ENCODE data around the gene PDCD1LG2.
"Not testable (repeated sequence)": the region's sequence is repeated elsewhere in the genome, so short reads cannot be mapped to it uniquely, and the experiment has no call there.

Gene PDCD1LG2

GRCh38 chr9:5493679-5494511 lies 16.4 kb upstream of the PDCD1LG2 start:
- DNase-seq (ENCODE audit: low spot score): peak; percentile 43

DNA sequence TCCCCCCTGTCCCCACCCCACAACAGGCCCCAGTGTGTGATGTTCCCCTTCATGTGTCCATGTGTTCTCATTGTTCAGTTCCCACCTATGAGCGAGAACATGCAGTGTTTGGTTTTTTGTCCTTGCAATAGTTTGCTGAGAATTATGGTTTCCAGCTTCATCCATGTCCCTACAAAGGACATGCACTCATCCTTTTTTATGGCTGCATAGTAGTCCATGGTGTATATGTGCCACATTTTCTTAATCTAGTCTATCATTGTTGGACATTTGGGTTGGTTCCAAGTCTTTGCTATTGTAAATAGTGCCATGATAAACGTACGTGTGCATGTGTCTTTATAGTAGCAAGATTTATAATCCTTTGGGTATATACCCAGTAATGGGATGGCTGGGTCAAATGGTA lies 15.6 kb upstream of the PDCD1LG2 start:
- DNase-seq (ENCODE audit: low spot score): not testable (repeated sequence)

DNA sequence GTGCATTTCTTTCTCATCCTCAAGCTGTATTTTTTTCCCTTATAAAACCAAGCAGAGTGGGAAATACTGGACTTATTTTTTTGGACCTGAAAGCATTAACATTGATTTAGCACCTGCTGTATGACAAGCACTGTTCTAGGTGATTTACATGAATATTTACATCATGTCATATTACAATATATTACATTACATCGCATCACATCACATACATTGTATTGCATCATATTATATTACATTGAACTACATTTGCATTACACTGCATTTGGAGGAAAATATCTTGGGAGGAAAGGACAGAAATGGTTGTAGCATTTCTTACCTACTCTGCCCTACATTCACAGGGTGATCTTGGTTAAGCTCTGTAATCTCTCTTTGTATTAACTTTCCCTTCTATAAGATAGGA lies 11.2 kb upstream of the PDCD1LG2 start:
- no peak for DNase-seq (ENCODE audit: low spot score)

- peak; percentile 50 for DNase-seq (ENCODE audit: low spot score)
Observed at GRCh38 chr9:5499889-5500398, 10.4 kb upstream of the PDCD1LG2 start.

DNA sequence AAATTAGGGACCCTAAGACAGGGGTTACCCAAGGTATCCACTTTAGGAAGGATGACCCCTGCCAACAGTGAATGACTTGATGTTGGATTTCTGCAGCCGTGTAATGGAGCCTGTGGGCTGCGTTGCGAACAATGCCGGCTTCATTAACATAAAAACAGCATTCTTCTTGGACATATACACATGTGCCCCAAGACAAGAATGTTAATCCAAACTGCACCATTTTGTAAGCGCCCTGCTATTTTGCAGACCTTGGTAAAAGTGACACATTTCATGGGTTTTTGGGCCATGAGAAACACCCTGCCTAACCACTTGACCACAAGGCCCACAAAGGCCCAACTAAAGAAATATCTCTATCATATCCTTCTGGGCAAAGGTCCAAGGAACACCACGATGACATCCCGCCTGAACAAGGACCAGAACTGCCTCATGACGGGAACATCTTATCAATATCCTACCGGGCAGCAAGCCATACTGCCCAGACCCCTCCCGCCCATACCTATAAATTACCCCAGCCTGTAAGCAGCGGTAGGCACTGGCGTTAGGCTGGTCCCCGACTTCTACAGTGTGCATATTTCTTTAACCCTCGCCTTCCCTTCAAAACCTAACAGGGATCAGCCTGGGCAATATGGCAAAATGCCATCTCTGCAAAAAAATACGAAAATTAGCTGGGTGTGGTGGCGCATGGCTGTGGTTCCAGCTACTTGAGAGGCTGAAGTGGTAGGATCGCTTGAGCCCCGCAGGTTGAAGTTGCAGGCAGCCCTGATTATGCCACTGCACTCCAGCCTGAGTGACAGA lies 9.7 kb upstream of the PDCD1LG2 start:
- peak; percentile 39 for DNase-seq (ENCODE audit: low spot score)

DNA sequence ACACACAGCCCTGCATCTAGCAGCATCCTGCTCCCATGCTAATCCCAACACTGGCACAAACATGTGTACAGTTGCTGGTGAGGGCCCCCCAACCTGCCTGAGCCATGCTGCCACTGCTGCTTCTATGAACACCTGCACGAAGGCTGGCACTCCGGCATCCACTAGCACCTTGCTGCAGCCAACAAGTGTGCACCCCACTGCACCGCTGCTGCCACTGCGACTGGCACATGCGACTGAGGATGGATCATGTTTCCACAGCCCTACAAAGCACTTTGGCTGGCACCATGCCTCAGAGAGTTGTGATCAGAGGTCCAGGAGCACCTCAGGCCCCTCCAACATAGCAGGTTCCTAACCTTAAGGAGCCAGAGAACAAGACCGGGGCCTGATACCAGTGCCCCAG lies 7.8 kb upstream of the PDCD1LG2 start:
- DNase-seq (ENCODE audit: low spot score): no peak

DNA sequence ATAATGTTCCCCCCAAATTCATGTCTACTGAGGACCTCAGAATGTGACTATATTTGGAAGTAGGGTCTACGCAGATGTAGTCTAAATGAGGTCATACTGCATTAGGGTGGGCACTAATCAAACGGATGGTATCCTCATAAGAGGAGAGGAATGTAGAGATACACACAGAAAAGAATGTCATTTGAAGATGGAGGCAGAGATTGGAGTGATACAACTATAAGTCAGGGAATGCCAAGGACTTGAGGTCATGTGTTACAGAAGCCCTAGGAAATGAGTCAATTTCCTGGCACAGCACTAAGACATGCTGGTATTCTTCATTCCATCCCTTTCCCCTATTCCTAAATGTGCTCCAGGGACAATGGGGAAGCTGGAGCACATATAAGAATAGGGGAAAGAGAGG lies 758 bp upstream of the PDCD1LG2 start:
- DNase-seq (ENCODE audit: low spot score): no peak

DNA sequence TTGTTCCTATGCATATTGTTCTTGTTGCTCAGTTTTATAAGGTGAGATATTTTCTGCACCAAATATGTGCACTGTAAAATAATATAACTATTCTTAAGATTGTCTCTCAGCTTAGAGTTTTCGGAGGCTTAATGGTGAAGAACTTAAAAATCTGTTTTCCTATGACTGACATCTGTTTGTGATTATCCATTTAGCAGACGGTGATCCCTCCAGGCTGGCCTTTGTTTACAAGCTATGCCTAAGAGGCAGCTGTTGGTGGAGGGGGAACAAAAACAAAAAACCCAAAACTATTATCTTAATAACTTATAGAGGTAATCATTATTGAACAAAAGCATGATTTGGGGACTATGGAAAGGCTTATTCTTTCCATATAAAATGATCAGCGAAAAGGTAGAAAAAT lies 658 bp downstream of the PDCD1LG2 start:
- DNase-seq (ENCODE audit: low spot score): no peak

- no peak for DNase-seq (ENCODE audit: low spot score)
Observed at GRCh38 chr9:5511476-5511875, 1.1 kb downstream of the PDCD1LG2 start.

- no peak for DNase-seq (ENCODE audit: low spot score)
Observed at GRCh38 chr9:5511935-5512580, 1.7 kb downstream of the PDCD1LG2 start.

DNA sequence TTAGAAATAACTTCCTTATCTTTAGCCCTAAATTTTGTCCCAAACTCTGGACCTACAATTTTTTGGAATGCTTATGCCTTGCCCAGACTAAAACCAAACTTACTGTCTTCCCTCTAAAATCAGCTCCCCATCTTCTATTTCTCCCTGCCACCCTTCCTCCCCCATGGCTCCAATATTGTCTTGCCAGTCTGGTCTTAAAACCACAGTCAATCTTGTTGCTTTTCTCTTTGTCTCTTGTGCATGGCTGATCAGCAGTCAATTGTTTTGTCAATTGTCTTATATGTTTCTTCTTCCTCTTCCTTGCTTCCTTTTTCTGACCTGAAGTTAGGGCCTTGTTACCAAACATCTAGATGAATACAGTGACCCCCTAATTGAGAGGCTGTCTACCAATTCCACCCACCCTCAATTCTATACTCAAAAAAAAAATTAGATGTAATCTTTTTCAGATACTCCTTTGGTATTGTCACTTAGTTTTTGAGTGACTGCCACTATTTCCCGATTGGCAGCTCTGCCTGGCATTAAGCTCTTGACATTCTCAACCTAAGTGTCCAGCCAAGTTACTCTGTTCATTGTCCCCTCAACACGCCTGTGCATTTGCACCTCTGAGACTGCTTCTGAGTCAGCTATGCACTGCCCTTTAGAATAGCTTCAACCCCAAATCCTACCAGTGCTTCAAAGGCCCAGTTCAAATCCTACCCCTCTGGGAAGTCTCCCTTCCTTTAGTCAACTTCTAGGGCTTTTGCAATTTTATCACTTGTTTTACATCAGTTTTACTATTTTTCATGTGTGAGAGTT lies 2.5 kb downstream of the PDCD1LG2 start:
- no peak for DNase-seq (ENCODE audit: low spot score)

GRCh38 chr9:5513966-5514616 lies 3.8 kb downstream of the PDCD1LG2 start:
- no peak for DNase-seq (ENCODE audit: low spot score)

DNA sequence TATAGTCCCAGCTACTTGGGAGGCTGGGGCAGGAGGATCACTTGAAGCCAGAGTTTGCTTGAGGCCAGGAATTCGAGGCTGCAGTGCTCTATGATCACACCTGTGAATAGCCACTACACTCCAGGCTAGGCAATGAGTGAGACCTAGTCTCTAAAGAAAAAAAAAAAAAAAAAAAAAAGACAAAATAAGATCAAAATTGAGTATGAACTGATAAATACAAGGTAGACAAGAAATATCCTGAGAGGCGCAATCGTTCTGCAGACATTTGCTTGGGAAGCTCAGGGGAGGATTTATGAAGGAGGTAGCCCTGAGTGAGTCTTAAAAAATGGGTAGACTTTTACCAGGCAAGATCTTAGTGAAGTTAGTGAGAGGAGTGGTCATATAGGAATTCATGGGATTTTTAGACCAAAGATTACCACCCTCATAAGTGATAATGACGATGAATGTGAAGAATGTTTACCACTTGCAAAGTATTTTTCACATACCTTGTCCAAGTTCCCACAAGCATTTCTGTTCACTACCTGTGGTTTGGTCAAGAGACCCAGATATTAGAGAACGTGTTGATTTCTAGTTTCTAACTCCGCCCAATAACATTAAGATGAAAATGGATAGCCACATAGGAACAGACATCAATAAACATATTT lies 4.4 kb downstream of the PDCD1LG2 start:
- no peak for DNase-seq (ENCODE audit: low spot score)

- no peak for DNase-seq (ENCODE audit: low spot score)
Observed at GRCh38 chr9:5515261-5515650, 4.9 kb downstream of the PDCD1LG2 start.

GRCh38 chr9:5516453-5517220 lies 6.3 kb downstream of the PDCD1LG2 start:
- DNase-seq (ENCODE audit: low spot score): no peak

DNA sequence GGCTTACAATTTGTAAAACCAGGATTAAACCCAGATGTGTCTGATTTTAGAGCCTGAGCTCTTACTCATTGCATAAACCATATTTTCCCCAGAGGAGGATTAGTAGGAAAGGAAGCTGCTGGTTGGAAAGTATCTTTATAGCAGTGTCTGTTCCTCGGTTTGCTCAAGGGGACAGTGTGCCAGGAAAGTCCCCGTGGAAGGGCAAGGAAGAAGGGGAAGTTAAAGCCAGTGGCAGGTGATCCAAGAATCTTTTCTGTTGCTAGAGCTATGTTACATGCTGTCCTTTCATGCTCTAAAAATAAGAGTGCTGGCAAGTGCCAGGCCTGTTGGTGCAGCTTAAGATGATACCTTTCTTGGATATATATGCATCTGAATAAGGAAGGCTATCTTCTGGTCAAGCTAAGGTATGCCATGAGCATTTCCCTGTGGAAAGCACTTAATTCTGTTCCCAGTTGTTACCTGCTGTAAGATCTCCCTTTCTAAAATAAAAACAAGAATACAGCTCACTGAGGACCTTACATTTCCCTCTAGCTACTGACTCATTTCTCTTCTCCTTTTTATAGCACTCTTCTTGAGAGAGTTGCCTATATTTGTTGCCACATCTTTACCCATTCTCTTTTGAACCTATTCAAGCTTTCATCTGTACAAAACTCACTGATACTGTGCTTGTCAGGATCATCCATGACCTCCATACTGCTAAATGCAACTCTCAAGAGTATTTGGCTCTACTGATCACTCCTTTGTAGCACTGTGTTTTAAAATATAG lies 8.0 kb downstream of the PDCD1LG2 start:
- DNase-seq (ENCODE audit: low spot score): no peak

DNA sequence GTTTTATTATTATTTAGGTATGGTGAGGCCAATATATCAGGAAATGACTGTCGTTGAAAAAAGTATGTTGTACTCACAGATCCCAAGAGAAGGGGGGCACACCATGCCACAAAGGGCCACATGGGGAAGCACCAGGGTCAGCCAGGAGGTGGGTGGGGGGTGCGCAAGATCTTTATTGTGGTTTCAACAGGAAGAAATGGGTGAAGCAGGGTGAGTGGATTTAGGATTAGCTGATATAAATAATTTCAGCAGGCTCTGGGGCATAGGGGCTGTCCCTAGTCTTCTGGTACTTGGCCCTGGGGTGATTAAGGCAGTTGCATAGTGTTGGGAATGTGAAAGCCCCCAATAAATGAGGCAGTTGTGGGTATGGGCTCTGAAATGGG lies 8.6 kb downstream of the PDCD1LG2 start:
- DNase-seq (ENCODE audit: low spot score): no peak

- DNase-seq (ENCODE audit: low spot score): no peak
Observed at GRCh38 chr9:5524090-5524489, 13.8 kb downstream of the PDCD1LG2 start.

- DNase-seq (ENCODE audit: low spot score): no peak
Observed at GRCh38 chr9:5529683-5530221, 19.4 kb downstream of the PDCD1LG2 start.
